Activated T-helper 1 cell treated with anti-CD3 and anti-CD28 coated beads, Interleukin-2, amount 50 U/mL, for 16 hours (primary cell): ENCODE measurements around the gene SEMA4G.

Experiments used
- DNase-seq, 2 donors: peaks; one replicate each; pipeline ENCODE4 v3.0.0-alpha.2; 2020; ENCODE audit warnings: low read depth in 1 of 2, low spot score in 1 of 2

The SEMA4G gene

DNA sequence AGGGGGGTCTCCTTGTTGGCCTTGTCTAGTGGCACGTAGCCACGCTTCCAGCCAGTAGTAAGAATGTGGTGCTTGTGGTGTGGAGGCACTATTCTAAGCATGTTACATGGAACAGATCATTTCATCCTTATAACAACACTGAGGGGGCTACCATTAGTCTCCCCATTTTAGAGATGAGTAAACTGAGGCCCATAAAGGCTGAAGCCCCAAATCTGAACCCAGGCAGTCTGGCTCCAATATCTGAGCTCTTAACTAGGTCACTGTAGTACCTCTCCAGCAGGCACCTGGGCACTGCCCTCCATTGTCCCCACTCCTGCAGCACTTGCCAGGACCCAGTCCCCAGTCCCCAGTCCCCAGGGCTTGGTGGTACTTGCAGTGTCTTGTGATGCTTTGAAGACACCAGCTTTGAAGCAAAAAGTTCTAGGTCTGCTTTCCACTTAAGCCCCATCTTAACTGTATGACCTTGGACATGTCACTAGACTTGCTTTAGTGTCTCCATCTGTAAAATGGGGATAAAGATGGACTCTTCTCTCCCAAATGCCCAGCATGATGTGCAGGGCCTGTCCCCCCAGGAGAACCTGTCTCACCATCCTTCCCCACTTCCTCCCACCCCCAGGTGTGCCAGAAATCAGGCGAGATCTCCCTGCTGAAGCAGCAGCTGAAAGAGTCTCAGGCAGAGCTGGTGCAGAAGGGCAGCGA lies 36.7 kb downstream of the SEMA4G start:
- DNase-seq, result no peak

GRCh38 chr10:101006593-101007098 lies 37.3 kb downstream of the SEMA4G start:
- no peak for DNase-seq

DNA sequence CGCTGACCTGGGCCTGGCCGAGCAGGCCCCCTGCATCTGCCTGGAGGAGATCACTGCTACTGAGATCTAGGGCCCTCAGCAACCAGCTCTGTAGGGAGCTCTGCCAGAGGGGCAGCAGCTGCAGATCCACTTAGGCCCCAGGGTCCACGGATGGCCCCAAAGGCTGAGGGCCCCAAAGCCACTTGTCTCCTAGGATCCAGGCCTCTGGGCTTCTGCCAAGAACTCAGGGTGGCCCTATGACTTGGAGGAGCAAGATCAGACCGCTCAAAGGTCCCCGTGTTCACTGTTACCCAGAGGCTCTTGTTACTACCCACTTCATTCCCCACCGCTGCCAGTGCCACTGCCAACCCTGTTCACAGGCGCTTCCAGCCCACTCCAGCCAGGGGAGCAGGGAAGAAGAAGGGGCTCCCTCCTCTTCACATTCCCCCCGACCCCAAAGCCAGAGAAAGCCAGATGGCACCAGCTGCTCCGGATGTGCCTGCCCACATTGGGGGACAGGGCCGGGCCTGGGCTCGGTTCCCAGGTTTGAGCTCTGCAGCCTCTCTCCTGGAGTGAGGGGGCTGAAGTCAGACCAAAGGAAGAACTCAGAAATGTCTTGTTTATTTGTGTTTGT lies 37.9 kb downstream of the SEMA4G start:
- DNase-seq, result no peak

DNA sequence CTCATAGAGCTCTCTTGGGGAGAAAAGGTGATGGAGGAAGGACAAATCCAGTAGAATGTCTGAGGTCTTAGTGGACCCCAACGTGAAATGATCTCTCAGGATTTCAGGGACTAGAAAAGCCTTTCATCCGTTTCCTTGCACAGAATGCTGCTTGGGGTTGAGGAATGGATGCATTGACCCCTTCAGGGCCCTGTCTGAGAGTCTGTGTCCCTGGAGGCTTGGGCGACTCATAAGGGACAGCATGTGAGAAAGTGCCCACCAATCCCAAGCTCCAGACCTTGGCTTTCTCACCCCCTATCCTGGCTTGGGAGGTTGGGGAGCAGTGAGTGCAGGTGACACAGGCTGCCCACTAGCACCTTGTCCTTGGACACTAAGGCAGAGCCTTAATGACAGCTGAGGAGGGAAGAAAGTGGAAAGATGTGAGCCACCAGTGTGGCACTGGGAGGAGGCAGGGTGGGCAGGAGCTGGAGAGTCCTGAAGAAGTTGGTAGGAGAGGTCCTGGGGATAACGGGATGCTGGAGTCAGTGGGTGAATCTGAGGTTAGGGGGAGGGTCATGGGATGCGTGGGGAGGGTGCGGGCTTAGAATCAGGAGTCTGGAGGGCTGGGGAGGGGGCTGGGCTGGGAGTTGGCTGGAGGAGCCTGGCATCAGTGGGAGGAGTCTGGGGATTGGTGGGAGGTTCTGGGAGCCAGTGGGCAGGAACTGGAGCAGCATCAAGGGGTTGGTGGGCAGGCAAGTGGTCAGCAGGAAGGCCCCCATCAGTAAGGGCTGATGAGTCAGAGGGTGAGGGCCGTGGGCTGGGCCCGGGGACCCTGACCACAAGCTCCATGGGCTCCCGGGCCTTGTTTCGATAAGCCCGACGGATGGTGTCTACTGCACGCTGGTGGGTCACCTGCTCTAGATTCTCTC lies 38.9 kb downstream of the SEMA4G start:
- DNase-seq, result no peak

DNA sequence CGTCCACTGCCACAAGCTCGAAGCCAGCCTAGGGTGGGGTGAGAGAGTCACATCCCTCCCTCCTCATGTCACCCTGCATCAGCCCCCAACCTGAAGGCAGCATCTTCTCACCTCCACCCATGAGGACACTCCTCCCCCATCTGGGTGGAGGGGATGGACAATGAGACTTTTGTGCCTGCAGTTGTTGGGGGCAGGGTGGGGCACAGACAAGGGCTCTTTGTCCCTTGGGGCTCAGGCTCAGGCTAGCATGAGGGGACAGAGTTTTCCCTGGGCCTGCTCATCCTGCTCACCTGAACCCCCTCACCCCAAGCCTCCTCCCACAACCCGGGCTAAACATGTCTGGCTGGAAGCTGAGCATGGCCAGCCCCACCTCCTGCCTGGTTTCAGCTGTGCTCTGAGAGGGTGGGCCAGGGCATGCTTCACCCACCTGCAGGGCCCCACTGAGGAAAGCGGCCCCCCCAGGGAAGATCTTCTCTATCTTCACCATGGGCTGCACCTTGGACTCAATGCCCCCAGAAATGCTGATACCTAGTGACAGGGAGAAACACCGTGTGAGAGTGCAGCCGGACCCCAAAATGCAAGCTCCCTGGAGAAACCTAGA lies 39.6 kb downstream of the SEMA4G start:
- no peak for DNase-seq

- DNase-seq, result no peak
Observed at GRCh38 chr10:101010329-101010728, 41.0 kb downstream of the SEMA4G start.

GRCh38 chr10:101011517-101012423 lies 42.5 kb downstream of the SEMA4G start:
- no peak for DNase-seq

DNA sequence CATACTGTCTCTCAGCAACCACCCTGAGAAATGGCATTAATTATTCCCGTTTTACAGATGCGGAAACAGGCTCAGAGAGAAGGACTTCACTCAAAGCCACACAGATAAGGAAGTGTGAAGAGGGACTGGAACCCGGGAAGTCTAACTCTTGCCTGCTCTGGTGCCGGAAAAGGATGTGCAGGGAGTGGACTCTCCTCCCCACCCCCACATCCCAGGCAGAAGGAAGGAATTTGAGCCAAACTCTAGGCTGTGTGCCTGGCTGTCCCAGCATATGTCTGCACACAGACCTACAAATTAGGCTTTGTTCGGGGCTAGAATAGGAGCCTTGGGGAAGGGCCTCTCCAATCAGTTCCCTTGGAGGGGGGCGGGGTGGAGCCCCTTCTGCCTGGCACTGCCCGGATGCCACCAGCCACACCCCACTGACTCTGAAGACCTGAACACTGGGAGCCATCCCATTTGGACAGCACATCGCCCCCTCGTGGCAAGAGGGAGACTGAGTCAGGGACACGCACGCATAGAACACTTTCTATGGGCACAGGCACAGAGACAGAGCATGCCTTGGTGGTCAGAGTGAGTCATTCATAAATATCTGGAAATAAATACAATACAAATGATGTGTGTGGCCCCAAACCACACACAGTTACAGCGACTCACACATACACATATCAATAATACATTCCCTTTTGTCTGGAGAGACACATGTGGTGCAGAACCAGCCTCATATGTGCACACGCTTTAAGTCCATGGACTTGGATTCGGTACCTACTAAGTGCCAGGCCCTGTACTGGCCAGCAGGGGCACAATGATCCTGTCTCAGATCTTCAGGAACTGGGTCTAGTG lies 43.4 kb downstream of the SEMA4G start:
- peak; percentile 63 to 66 for DNase-seq

DNA sequence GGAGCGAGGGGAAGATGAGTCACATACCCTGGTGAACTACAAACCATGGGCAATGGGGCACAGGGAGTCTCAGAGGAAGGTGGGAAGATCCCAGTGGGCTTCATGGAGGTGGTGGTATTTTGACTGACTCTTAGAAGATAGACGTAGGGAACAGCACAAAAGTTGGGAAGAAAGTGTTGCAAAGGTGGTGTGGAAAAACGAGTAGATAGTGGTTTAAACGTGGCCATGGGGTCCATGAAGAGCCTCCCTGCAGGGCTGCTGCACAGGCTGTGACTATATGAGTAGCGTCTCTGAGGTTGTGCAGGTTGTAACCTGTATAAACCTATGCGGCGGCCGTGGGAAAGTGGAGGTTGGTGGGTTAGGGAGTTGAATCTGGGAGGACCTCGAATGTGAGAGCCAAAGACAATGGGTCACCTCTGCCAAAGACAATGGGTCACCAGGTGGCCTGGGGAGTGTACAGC lies 44.1 kb downstream of the SEMA4G start:
- no peak for DNase-seq

DNA sequence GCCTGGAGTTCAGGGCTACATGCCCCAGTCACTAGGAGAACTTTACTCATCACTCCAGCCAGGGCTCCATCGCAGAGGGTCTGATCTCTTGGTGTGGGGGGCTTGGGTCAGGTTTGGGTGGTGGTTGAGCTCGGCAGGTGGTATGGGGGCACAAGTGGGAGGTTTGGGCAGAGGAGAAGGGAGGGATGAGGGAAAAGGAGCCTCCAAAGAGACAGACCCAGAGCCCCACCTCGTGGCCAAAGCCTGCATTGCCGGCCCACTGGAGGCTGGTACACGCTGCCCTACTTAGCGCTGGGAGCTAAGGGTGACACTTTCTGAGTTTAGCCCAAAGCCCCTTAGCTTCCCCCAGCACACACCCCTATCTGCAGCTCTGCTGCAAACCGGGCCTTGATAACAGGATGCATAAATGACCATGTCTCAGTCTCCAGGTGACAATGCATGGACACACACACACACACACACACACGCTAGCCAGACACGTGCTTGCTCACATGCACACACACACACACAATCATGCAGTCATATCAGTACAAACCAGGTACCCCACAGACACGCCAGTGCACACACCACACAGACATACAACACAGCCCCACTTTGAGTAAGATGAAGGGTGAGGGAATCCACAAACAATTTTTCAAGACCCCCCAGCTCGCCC lies 45.1 kb downstream of the SEMA4G start:
- peak; percentile 42 to 68 for DNase-seq

- DNase-seq, result no peak
Observed at GRCh38 chr10:101014966-101015581, 45.8 kb downstream of the SEMA4G start.

- no peak for DNase-seq
Observed at GRCh38 chr10:101015582-101015973, 46.3 kb downstream of the SEMA4G start.

GRCh38 chr10:101016814-101017213 lies 47.5 kb downstream of the SEMA4G start:
- no peak for DNase-seq

DNA sequence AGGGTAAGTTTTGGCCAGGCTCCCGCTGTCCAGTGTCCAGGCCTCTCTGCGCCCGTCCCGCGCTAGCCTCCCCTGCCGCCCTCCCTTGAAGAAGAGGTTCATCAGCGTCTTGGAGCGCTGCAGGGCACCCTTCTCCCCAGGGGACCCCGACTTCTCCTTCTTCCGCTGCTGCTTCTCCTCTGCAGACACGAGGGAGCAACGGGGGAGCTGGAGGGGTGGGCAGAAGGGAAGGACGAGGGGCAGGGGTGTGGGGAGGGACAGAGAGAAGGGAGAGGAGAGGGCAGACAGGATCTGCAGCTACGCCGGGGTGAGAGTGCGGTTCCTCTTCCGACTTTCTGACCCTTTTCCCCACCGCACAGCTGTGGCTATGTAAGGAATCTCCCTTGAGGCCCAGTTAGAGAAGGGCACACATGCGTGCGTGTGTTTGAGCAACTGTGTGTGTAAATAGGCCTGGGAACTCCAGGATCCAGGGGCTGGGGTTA lies 48.9 kb downstream of the SEMA4G start:
- no peak for DNase-seq

DNA sequence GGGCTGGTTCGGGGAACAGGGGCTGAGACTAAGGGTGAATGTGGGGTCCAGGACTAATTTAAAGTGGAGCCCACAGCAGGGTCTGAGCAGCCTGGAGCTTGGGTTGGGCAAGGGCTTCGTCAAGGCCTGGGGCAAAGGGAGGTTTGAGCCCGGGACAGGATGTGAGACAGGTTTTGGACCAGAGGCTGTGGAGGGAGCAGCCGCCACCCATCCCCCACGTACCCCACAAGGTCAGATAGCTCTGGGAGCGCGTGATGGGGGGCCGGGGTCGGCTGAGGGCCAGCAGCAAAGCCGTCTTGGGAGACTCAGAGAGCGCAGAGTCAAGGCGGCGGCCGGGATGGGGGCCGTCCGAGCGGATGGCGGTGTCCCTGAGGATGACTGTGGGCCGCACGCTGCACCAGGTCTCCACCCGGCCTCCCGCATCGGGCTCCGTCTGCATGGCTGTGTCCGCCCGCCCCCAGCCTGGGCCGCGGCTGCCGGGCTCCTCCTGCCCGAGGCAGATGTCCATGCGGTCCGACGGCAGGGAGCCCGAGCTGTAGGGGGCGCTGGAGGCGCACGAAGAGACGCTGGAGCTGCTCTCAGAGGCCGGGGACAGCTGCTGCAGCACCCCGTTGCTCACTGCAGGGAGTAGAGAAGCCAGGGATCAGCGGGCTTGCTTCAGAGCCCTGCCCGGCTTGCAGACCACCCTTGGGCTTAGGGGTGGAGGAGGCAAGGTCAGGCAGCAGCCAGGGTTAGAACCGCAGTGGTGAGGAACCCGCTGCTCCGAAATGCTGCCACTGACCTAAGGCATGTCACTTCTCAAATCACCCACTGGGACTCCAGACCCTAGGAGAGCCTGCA lies 49.5 kb downstream of the SEMA4G start:
- DNase-seq, result peak; percentile 49 to 53
